ENCODE results near the gene TMEM141.

DNA sequence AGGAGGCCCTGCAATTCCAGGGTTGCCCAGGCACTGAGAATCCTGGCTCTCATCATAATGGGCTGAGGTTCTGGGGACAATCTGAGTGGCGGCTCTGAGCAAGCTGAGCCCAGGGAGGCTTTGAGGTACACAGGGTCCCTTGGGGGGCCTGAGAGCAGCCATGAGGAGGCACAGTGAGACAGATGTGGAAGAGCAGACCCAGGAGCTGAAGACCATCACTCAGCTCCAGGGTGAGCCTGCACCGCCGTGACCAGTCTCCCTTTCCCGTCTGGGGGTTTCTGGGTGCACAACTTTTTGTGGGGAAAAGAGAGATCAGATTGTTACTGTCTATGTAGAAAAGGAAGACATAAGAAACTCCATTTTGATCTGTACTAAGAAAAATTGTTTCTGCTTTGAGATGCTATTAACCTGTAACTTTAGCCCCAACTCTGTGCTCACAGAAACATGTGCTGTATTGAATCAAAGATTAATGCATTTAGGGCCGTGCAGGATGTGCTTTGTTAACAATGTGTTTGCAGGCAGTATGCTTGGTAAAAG lies 5.2 kb downstream of the TMEM141 start, which contains the start of gene CCDC183:
- no peak for TF ChIP-seq EZH2 (IDR thresholded peaks at IDR 0.05; ENCODE audit: insufficient read depth, poor library complexity, severe bottlenecking)
- TF ChIP-seq EZH2phosphoT487 (IDR thresholded peaks at IDR 0.05; ENCODE audit: insufficient read depth, low read depth), result no peak

All from GM23248 (cell line).